Articular chondrocyte of knee joint (primary cell): ENCODE data around the gene RNF4. TPM values are rescaled to one million over a fixed set of nuclear protein-coding genes. Genes with fewer than 3 reads are reported as not detected.

Source experiments
- total RNA-seq: library from RNA; depleted of rRNA; stranded (reverse); fragments of >200 nt; gene quantifications from 2 replicates; pipeline ENCODE4 v1.2.3, GENCODE V29; 2012

Gene RNF4
- 59.2 and 61.3 TPM in 2 replicates for total RNA-seq

GRCh38 chr4:2468456-2469191, at the start of gene RNF4:
Gene RNF4, plus strand, starts transcription at chr4:2469106. Its CDS starts 21,388 bp downstream, at chr4:2490494.

GRCh38 chr4:2536193-2537010, 67.5 kb downstream of the RNF4 start, which contains the start of gene FAM193A:
Gene FAM193A, plus strand, starts transcription at chr4:2536647. Its CDS starts 269 bp downstream, at chr4:2536916.

Other genes with a start within 250 kb of the RNF4 start
- 10.6 and 15.7 TPM in 2 replicates for gene HAUS3, start 227.0 kb upstream of the RNF4 start, total RNA-seq
- 3.1 and 3.9 TPM in 2 replicates for gene POLN, start 227.0 kb upstream of the RNF4 start, total RNA-seq
- 49.4 and 50.0 TPM in 2 replicates for gene MXD4, start 207.0 kb upstream of the RNF4 start, total RNA-seq
- 7.6 and 11.5 TPM in 2 replicates for gene ZFYVE28, start 50.5 kb upstream of the RNF4 start, total RNA-seq
- gene CFAP99, start 50.2 kb upstream of the RNF4 start, total RNA-seq: under 0.01 TPM in 1 of 2 replicates, not detected in the other
- 18.2 and 20.8 TPM in 2 replicates for gene FAM193A, start 67.5 kb downstream of the RNF4 start, total RNA-seq